Parathyroid adenoma (tissue), 2 donors: Measurements from ENCODE around the gene CC2D1A.

Source experiments
- H2AFZ ChIP-seq: fragments of 300-600 bp; sonication (generic); one replicate; pipeline ENCODE4 v1.7.0; 2017; ENCODE audit warnings: antibody characterized with exemption, mild to moderate bottlenecking
- H3K27ac ChIP-seq: fragments of 300-600 bp; sonication (generic); one replicate; pipeline ENCODE4 v1.7.0; 2017
- H3K27me3 ChIP-seq: fragments of 300-600 bp; sonication (generic); one replicate; pipeline ENCODE4 v1.7.0; 2017; ENCODE audit warnings: low read length; ENCODE audit not compliant: control insufficient read depth, insufficient read depth
- H3K36me3 ChIP-seq: fragments of 300-600 bp; sonication (generic); one replicate; pipeline ENCODE4 v1.7.0; 2017; ENCODE audit warnings: low read length; ENCODE audit not compliant: control insufficient read depth, insufficient read depth
- H3K4me1 ChIP-seq: fragments of 300-600 bp; sonication (generic); one replicate; pipeline ENCODE4 v1.7.0; 2017; ENCODE audit warnings: control low read depth
- H3K4me2 ChIP-seq: fragments of 300-600 bp; sonication (generic); one replicate; pipeline ENCODE4 v1.7.0; 2017; ENCODE audit warnings: low read length
- H3K4me3 ChIP-seq: fragments of 300-600 bp; sonication (generic); one replicate; pipeline ENCODE4 v1.7.0; 2017; ENCODE audit warnings: low read depth, low read length
- H3K79me2 ChIP-seq: fragments of 300-600 bp; sonication (generic); one replicate; pipeline ENCODE4 v1.7.0; 2017; ENCODE audit warnings: control low read depth
- H3K9ac ChIP-seq: fragments of 300-600 bp; sonication (generic); one replicate; pipeline ENCODE4 v1.7.0; 2017; ENCODE audit warnings: mild to moderate bottlenecking
- H3K9me3 ChIP-seq: fragments of 300-600 bp; sonication (generic); one replicate; pipeline ENCODE4 v1.7.0; 2017; ENCODE audit warnings: low read length; ENCODE audit not compliant: control insufficient read depth
- CTCF ChIP-seq: fragments of 300-600 bp; sonication (generic); IDR thresholded peaks from one replicate; pipeline ENCODE4 v1.7.0; 2017; ENCODE audit warnings: antibody characterized with exemption, mild to moderate bottlenecking
- donor health status: primary hyperparathyroidism.

Gene CC2D1A

GRCh38 chr19:13861392-13861713, 44.6 kb upstream of the CC2D1A start:
- Histone ChIP-seq H3K4me1 (peaks cover 9% of the 10 kb centered on the region), H3K79me2 (no peaks in the 10 kb centered on the region), H3K27me3 (no peaks in the 10 kb centered on the region), H2AFZ (peak overlapping the region; percentile 100), H3K36me3 (no peaks in the 10 kb centered on the region), H3K27ac (peak overlapping the region; percentile 78), H3K9ac (no peak overlapping the region), H3K4me3 (peak overlapping the region; percentile 38), H3K4me2 (peak overlapping the region; percentile 84), H3K9me3 (no peaks in the 10 kb centered on the region)
- no peak for TF ChIP-seq CTCF

GRCh38 chr19:13861714-13862531, 44.1 kb upstream of the CC2D1A start:
- Histone ChIP-seq H3K9me3 (no peaks in the 10 kb centered on the region), H3K27me3 (no peaks in the 10 kb centered on the region), H3K79me2 (no peaks in the 10 kb centered on the region), H3K27ac (peak overlapping the region; percentile 78), H3K4me3 (peak overlapping the region; percentile 38), H3K9ac (no peak overlapping the region), H3K4me2 (peak overlapping the region; percentile 84), H3K4me1 (peaks cover 11% of the 10 kb centered on the region), H2AFZ (peak overlapping the region; percentile 100), H3K36me3 (no peaks in the 10 kb centered on the region)
- peak; percentile 98 for TF ChIP-seq CTCF

GRCh38 chr19:13864046-13864666, 41.8 kb upstream of the CC2D1A start:
- H3K9me3 ChIP-seq: no peaks in the 10 kb centered on the region
- no peaks in the 10 kb centered on the region for H3K27me3 ChIP-seq
- H2AFZ ChIP-seq: peak overlapping the region; percentile 91
- H3K36me3 ChIP-seq: no peaks in the 10 kb centered on the region
- peaks cover 11% of the 10 kb centered on the region for H3K4me1 ChIP-seq
- no peaks in the 10 kb centered on the region for H3K79me2 ChIP-seq
- H3K27ac ChIP-seq: peak overlapping the region; percentile 57
- no peak overlapping the region for H3K4me3 ChIP-seq
- H3K4me2 ChIP-seq: no peak overlapping the region
- no peak overlapping the region for H3K9ac ChIP-seq
- TF ChIP-seq CTCF: no peak

GRCh38 chr19:13864667-13865570, 41.1 kb upstream of the CC2D1A start:
- H2AFZ ChIP-seq: peak overlapping the region; percentile 91
- H3K4me3 ChIP-seq: no peak overlapping the region
- no peaks in the 10 kb centered on the region for H3K36me3 ChIP-seq
- no peak for TF ChIP-seq CTCF
- no peaks in the 10 kb centered on the region for H3K9me3 ChIP-seq
- peaks cover 11% of the 10 kb centered on the region for H3K4me1 ChIP-seq
- H3K27me3 ChIP-seq: no peaks in the 10 kb centered on the region
- H3K27ac ChIP-seq: peak overlapping the region; percentile 57
- no peaks in the 10 kb centered on the region for H3K79me2 ChIP-seq
- peak overlapping the region; percentile 68 for H3K4me2 ChIP-seq
- H3K9ac ChIP-seq: no peak overlapping the region
